Keratinocyte (primary cell): ENCODE measurements around the gene ZNF518A.

ENCODE experiments used
- EZH2 ChIP-seq: IDR thresholded peaks from one replicate; pipeline ENCODE4 v1.6.1; 2012; ENCODE audit warnings: inconsistent platforms, mild to moderate bottlenecking, low read length, moderate library complexity
- TF ChIP-seq, protein P1 (sequence below), 3 experiments: IDR thresholded peaks in 1 of 3; conservative IDR thresholded peaks in 1 of 3; optimal IDR thresholded peaks in 1 of 3; 2 replicates in 2 of 3; 3 replicates in 1 of 3; pipeline versions ENCODE3 to v1.5.1; 2011; ENCODE audit warnings: low read length in 3 of 3, mild to moderate bottlenecking in 3 of 3, moderate library complexity in 2 of 3, control low read depth in 1 of 3, inconsistent platforms in 1 of 3; ENCODE audit not compliant: insufficient read depth in 2 of 3; ENCODE audit errors: extremely low read depth in 1 of 3

GRCh38 chr10:96188421-96188820 lies 58.3 kb downstream of the ZNF518A start:
- TF ChIP-seq, protein P1, sequence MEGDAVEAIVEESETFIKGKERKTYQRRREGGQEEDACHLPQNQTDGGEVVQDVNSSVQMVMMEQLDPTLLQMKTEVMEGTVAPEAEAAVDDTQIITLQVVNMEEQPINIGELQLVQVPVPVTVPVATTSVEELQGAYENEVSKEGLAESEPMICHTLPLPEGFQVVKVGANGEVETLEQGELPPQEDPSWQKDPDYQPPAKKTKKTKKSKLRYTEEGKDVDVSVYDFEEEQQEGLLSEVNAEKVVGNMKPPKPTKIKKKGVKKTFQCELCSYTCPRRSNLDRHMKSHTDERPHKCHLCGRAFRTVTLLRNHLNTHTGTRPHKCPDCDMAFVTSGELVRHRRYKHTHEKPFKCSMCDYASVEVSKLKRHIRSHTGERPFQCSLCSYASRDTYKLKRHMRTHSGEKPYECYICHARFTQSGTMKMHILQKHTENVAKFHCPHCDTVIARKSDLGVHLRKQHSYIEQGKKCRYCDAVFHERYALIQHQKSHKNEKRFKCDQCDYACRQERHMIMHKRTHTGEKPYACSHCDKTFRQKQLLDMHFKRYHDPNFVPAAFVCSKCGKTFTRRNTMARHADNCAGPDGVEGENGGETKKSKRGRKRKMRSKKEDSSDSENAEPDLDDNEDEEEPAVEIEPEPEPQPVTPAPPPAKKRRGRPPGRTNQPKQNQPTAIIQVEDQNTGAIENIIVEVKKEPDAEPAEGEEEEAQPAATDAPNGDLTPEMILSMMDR (optimal IDR thresholded peaks at IDR 0.05 in 1 of 3, IDR thresholded peaks at IDR 0.05 in 1 of 3, conservative IDR thresholded peaks at IDR 0.05 in 1 of 3; ENCODE audit: extremely low read depth in 1 of 3, insufficient read depth in 2 of 3, low read length in 3 of 3), result no peak
- no peak for TF ChIP-seq EZH2
